Stomach (tissue), 4 donors: ENCODE measurements around the gene KIF18B.

Experiments
- CTCF ChIP-seq, 7 experiments: fragments of 450-650 bp in 4 of 7; fragments of 200-600 bp in 3 of 7; sonication (generic) in 3 of 7; IDR thresholded peaks; one replicate each; pipeline ENCODE4 v1.5.1; 2016 to 2019; ENCODE audit warnings: antibody characterized with exemption in 7 of 7, control low read depth in 2 of 7, mild to moderate bottlenecking in 1 of 7
- EP300 ChIP-seq: sonication (generic); formaldehyde crosslinking; IDR thresholded peaks from one replicate; pipeline ENCODE4 v1.6.1; 2017; ENCODE audit warnings: antibody characterized with exemption
- POLR2A ChIP-seq, 4 donors: fragments of 450-650 bp; IDR thresholded peaks; one replicate each; pipeline ENCODE4 v1.6.1; 2016; ENCODE audit warnings: antibody characterized with exemption in 4 of 4, control low read depth in 2 of 4, mild to moderate bottlenecking in 1 of 4, moderate library complexity in 1 of 4

- TF ChIP-seq CTCF (IDR thresholded peaks at IDR 0.05): no peak
- TF ChIP-seq POLR2A (IDR thresholded peaks at IDR 0.05): no peak
- no peak for TF ChIP-seq EP300
These were observed 14.4 kb upstream of the KIF18B start for GRCh38 chr17:44961921-44962350.
